ENCODE data around the gene ZNF362.

The ZNF362 gene

DNA sequence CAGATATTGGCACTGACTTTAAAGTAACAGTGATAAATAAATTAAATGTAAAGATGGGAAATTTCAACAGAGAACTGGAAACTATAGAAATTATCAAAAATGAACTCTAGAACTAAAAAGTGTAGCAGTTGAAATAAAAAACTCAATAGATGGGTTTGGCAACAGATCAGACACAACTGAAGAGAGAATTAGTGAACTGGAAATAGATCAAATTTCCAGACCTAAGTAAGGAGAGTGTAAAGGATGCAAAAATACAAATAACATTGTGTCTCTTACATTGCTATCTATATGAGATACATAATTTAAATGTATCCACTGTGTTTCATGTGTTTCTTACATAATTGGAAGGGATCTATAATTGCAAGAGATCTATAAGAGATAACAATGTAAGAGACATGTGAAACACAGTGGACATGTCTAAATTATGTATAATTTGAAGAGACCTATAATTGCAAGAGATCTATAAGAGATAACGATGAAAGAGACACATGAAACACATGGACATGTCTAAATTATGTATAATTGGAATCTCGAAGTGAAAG, 32.1 kb upstream of the ZNF362 start:
- TF ChIP-seq, protein P1, sequence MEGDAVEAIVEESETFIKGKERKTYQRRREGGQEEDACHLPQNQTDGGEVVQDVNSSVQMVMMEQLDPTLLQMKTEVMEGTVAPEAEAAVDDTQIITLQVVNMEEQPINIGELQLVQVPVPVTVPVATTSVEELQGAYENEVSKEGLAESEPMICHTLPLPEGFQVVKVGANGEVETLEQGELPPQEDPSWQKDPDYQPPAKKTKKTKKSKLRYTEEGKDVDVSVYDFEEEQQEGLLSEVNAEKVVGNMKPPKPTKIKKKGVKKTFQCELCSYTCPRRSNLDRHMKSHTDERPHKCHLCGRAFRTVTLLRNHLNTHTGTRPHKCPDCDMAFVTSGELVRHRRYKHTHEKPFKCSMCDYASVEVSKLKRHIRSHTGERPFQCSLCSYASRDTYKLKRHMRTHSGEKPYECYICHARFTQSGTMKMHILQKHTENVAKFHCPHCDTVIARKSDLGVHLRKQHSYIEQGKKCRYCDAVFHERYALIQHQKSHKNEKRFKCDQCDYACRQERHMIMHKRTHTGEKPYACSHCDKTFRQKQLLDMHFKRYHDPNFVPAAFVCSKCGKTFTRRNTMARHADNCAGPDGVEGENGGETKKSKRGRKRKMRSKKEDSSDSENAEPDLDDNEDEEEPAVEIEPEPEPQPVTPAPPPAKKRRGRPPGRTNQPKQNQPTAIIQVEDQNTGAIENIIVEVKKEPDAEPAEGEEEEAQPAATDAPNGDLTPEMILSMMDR (IDR thresholded peaks at IDR 0.05; ENCODE audit: low read depth, low read length): no peak

DNA sequence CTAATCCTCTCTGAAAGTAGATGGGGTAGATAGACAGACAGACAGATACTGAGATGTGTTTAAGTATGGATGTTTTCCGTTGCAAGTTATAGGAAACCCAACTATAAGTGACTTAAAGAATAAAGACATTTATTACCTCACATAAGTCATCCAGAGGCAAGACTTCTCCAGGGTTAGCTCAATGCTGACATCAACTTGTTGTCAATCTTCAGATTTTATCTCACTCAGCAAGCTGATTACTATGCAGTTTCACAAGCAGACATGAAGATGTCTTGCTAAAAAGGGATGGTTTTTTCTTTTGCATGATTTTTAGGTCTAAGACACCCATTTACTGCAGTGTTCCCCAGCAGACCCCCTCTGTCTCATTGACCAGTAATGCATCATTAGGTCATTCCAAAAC, 30.7 kb upstream of the ZNF362 start:
- TF ChIP-seq, protein P1 (IDR thresholded peaks at IDR 0.05; ENCODE audit: low read depth, low read length): no peak
- H3K4me3 ChIP-seq (ENCODE audit: low read depth, low read length): no peak overlapping the region

More for the DNA sequence above, 32.1 kb upstream of the ZNF362 start:
- H3K4me3 ChIP-seq (ENCODE audit: low read depth, low read length): no peak overlapping the region

DNA sequence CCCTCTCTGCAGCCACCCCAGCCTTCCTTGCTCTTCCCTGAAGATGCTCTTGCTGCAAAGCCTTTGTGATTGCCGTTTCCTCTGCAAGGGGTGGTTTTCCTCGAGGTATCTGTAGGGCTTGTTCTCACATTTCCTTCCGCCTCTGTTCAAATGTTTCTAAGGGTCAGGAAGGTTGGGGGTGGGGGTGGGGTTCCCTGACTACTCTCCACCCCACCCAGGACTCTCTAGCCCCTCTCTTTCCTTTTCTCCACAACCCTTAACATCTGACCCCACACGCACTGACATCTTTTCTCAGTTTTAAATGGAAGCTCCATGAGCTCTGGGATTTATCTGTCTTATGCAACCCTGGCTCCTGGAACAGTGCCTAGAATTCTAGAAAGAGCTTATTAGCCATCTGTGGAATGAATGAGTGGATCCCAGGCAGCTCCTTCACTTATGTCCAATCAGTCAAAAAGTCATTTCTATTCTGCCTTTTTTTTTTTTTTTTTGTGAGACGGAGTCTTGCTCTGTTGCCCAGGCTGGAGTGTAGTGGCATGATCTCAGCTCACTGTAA, 27.3 kb upstream of the ZNF362 start:
- H3K4me3 ChIP-seq (ENCODE audit: low read depth, low read length): no peak overlapping the region
- TF ChIP-seq, protein P1 (IDR thresholded peaks at IDR 0.05; ENCODE audit: low read depth, low read length): no peak

DNA sequence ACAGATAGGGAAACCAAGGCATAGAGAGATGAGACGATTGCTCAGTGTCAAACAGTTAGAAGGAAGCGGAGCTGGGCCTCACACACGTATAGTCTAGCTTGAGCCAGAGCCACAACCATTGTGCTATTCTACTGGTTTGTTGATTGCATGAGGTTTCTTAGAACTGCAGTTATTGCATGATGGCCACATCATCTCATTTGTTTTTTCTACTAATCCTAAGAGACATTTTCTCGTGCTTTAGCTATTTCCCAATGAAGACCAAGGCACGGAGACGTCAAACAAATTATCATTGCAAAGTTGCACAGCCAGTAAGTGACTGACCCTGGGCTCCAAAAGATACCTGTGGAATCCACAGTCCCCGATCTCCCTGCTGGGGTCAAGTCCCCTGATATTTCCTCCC, 25.1 kb upstream of the ZNF362 start:
- TF ChIP-seq, protein P1 (IDR thresholded peaks at IDR 0.05; ENCODE audit: low read depth, low read length): no peak
- H3K4me3 ChIP-seq (ENCODE audit: low read depth, low read length): no peak overlapping the region

DNA sequence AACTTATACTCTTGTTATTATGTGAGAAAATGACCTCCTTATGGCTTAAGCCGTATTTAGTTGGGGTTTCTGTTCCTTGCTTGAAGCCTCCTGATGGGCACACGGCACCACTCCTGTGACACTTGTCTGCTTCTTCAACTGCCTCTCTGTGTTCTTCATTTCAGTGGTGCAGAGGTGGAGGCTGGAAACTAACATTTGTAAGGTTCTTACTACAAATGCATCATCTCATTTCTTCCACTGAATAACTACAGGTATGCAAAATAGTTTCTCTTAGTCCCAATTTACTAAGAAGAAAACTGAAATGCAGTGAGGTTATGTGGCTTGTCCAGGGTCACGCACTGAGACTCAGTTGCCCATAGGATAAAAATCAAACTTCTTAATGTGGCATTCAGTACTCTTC, 23.6 kb upstream of the ZNF362 start:
- no peak overlapping the region for H3K4me3 ChIP-seq (ENCODE audit: low read depth, low read length)
- TF ChIP-seq, protein P1 (IDR thresholded peaks at IDR 0.05; ENCODE audit: low read depth, low read length): no peak

DNA sequence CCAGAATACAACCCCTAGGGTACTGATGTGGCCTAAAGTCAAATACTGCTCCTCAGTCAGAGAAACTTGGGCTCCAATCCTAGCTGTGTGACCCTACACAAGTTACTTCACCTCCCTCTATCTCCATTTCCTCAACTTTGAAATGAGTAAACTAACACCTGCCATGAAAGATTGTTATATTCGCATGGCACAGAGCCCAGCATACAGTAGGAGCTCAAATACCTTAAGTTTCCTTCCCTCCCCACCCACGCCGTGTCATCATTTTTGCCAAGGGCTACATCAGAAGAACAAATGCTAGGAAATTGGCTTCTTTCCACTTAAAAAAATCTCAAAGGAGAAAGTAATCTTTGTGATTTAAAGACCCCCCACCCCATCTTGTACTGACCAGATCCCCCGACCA, 22.2 kb upstream of the ZNF362 start:
- no peak overlapping the region for H3K4me3 ChIP-seq (ENCODE audit: low read depth, low read length)
- TF ChIP-seq, protein P1 (IDR thresholded peaks at IDR 0.05; ENCODE audit: low read depth, low read length): no peak

DNA sequence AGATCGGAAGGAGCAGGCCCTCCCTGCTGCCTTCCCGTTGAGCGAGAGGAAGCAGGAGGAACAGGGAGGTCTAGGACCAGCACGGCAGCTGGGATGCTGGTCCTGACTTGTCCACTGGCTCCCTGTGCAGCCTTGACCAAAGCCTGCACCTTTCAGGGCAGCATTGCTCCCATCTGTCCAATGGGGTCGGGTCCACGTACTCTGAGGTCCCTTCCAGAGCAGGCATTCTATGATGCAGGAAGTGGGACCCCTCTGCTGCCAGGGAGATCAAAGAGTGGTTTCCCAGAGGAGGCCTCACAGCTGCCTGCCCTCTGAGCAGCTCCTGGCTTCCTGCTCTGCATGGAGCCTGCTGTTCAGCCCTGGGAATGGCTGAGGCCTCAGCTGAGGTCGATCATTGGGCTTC, 21.7 kb upstream of the ZNF362 start:
- no peak overlapping the region for H3K4me3 ChIP-seq (ENCODE audit: low read depth, low read length)
- TF ChIP-seq, protein P1 (IDR thresholded peaks at IDR 0.05; ENCODE audit: low read depth, low read length): no peak

Measured in WI38 (cell line).